Mesenchymal stem cell (in vitro differentiated cells and primary cell): ENCODE data around the gene OR13C3.

ENCODE experiments used
- DNase-seq: peaks from one replicate; pipeline ENCODE4 v3.0.0-alpha.2; 2013
- H2AFZ ChIP-seq: one replicate; pipeline ENCODE4 v1.6.1; 2013; ENCODE audit warnings: low read depth, mild to moderate bottlenecking, control low read depth, inconsistent platforms, low read length, moderate library complexity
- H2AK5ac ChIP-seq: 2 replicates; pipeline ENCODE4 v1.6.1; 2013; ENCODE audit warnings: low read length, moderate library complexity, mild to moderate bottlenecking, inconsistent platforms; ENCODE audit not compliant: severe bottlenecking
- H2BK120ac ChIP-seq: one replicate; pipeline ENCODE4 v1.6.1; 2013; ENCODE audit warnings: low read depth, mild to moderate bottlenecking, inconsistent platforms, low read length, moderate library complexity
- H2BK12ac ChIP-seq, 2 experiments: one replicate each; pipeline ENCODE4 v1.6.1; 2013; ENCODE audit warnings: inconsistent platforms in 2 of 2, low read length in 2 of 2, mild to moderate bottlenecking in 2 of 2, moderate library complexity in 2 of 2, control low read depth in 1 of 2
- H2BK15ac ChIP-seq: one replicate; pipeline ENCODE4 v1.6.1; 2013; ENCODE audit warnings: mild to moderate bottlenecking, low read depth, inconsistent platforms; ENCODE audit not compliant: poor library complexity, severe bottlenecking
- H2BK5ac ChIP-seq: 2 replicates; pipeline ENCODE4 v1.6.1; 2013; ENCODE audit warnings: low read depth, mild to moderate bottlenecking, low read length, control low read depth, inconsistent platforms; ENCODE audit not compliant: poor library complexity, severe bottlenecking
- H3K14ac ChIP-seq, 2 experiments: one replicate each; pipeline ENCODE4 v1.6.1; 2013; ENCODE audit warnings: inconsistent platforms in 2 of 2, low read length in 2 of 2, control low read depth in 1 of 2, mild to moderate bottlenecking in 1 of 2, moderate library complexity in 1 of 2
- H3K18ac ChIP-seq, 2 experiments: one replicate each; pipeline ENCODE4 v1.6.1; 2013; ENCODE audit warnings: inconsistent platforms in 2 of 2, low read length in 2 of 2, control low read depth in 1 of 2, low read depth in 1 of 2, mild to moderate bottlenecking in 1 of 2
- H3K23ac ChIP-seq, 2 experiments: one replicate each; pipeline ENCODE4 v1.6.1; 2013; ENCODE audit warnings: inconsistent platforms in 2 of 2, low read length in 2 of 2, mild to moderate bottlenecking in 2 of 2, moderate library complexity in 2 of 2, control low read depth in 1 of 2
- H3K27ac ChIP-seq: 2 replicates; pipeline ENCODE4 v1.5.1; 2013; ENCODE audit warnings: mild to moderate bottlenecking, moderate library complexity, low read length, control low read depth, inconsistent platforms; ENCODE audit not compliant: poor library complexity, severe bottlenecking
- H3K27me3 ChIP-seq, 2 experiments: 2 replicates each; pipeline versions ENCODE4 v1.6.1 to v1.7.0; 2013; ENCODE audit warnings: low read length in 2 of 2, mild to moderate bottlenecking in 2 of 2, moderate library complexity in 2 of 2, control low read depth in 1 of 2, inconsistent platforms in 1 of 2; ENCODE audit not compliant: control insufficient read depth in 1 of 2, insufficient read depth in 1 of 2
- H3K36me3 ChIP-seq, 2 experiments: 2 replicates each; pipeline versions ENCODE4 v1.6.1 to v1.7.0; 2013; ENCODE audit warnings: low read length in 2 of 2, control low read depth in 1 of 2, inconsistent platforms in 1 of 2, low read depth in 1 of 2, mild to moderate bottlenecking in 1 of 2; ENCODE audit not compliant: insufficient read depth in 2 of 2, control insufficient read depth in 1 of 2
- H3K4ac ChIP-seq, 2 experiments: one replicate each; pipeline ENCODE4 v1.6.1; 2013; ENCODE audit warnings: inconsistent platforms in 2 of 2, low read length in 2 of 2, mild to moderate bottlenecking in 2 of 2, moderate library complexity in 2 of 2, control low read depth in 1 of 2, low read depth in 1 of 2
- H3K4me1 ChIP-seq: 2 replicates; pipeline ENCODE4 v1.6.1; 2013; ENCODE audit warnings: low read depth, low read length, control low read depth; ENCODE audit not compliant: control insufficient read depth, insufficient read depth
- H3K4me2 ChIP-seq: 2 replicates; pipeline ENCODE4 v1.6.1; 2013; ENCODE audit warnings: low read length, mild to moderate bottlenecking, inconsistent platforms; ENCODE audit not compliant: poor library complexity, severe bottlenecking
- H3K4me3 ChIP-seq, 2 experiments: 2 replicates each; pipeline versions ENCODE4 v1.5.1 to v1.7.0; 2013; ENCODE audit warnings: low read length in 2 of 2, mild to moderate bottlenecking in 2 of 2, control low read depth in 1 of 2, low read depth in 1 of 2; ENCODE audit not compliant: insufficient read depth in 1 of 2
- H3K79me1 ChIP-seq: replicated peaks from 2 replicates; pipeline ENCODE4 v1.6.1; 2013; ENCODE audit warnings: mild to moderate bottlenecking, control low read depth, low read length, inconsistent platforms; ENCODE audit not compliant: poor library complexity, severe bottlenecking
- H3K9ac ChIP-seq: 2 replicates; pipeline ENCODE4 v1.7.0; 2013; ENCODE audit warnings: mild to moderate bottlenecking, low read length, moderate library complexity
- H3K9me3 ChIP-seq: 2 replicates; pipeline ENCODE4 v1.7.0; 2013; ENCODE audit warnings: mild to moderate bottlenecking, low read length; ENCODE audit not compliant: control insufficient read depth
- H4K8ac ChIP-seq: one replicate; pipeline ENCODE4 v1.6.1; 2013; ENCODE audit warnings: inconsistent platforms, mild to moderate bottlenecking, low read length, moderate library complexity
- H4K91ac ChIP-seq: one replicate; pipeline ENCODE4 v1.6.1; 2013; ENCODE audit warnings: mild to moderate bottlenecking, low read length, inconsistent platforms
- WGBS: methylation state at CpG from one replicate; pipeline ENCODE4 v1.1.7; 2013; ENCODE audit warnings: mixed read lengths; 5-methylcytosine and 5-hydroxymethylcytosine counted together

Gene OR13C3

DNA sequence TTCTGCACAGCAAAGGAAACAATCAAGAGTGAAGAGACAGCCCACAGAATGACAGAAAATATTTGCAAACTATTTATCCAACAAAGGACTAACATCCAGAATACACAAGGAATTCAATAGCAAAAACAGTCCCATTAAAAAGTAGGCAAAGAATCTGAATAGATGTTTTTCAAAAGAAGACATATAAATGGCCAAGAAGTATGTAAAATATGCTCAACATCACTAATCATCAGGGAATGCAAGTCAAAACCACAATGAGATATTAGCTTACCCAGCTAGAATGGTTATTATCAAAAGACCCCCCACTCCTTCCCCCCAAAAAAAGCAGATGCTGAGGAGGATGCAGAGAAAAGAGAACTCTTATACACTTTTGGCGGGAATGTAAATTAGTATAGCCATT is 18.9 kb upstream of the OR13C3 start:
- Histone ChIP-seq H3K79me1 (no peaks in the 10 kb centered on the region), H3K27ac (no peak overlapping the region), H2AFZ (no peak overlapping the region), H4K8ac (no peak overlapping the region), H3K4me1 (no peaks in the 10 kb centered on the region), H3K27me3 (no peaks in the 10 kb centered on the region), H2BK120ac (no peak overlapping the region), H2AK5ac (no peak overlapping the region), H3K36me3 (no peaks in the 10 kb centered on the region), H3K23ac (no peak overlapping the region), H2BK15ac (no peak overlapping the region), H2BK5ac (no peak overlapping the region), H3K4me3 (no peak overlapping the region), H3K14ac (no peak overlapping the region), H3K9ac (no peak overlapping the region), H3K18ac (no peak overlapping the region), H4K91ac (no peak overlapping the region), H3K4me2 (no peak overlapping the region), H3K4ac (no peak overlapping the region), H3K9me3 (peaks cover 4% of the 10 kb centered on the region), H2BK12ac (no peak overlapping the region)
- DNase-seq: no peak
- no CpG with 5 or more reads among the region's 1 CpG for WGBS

DNA sequence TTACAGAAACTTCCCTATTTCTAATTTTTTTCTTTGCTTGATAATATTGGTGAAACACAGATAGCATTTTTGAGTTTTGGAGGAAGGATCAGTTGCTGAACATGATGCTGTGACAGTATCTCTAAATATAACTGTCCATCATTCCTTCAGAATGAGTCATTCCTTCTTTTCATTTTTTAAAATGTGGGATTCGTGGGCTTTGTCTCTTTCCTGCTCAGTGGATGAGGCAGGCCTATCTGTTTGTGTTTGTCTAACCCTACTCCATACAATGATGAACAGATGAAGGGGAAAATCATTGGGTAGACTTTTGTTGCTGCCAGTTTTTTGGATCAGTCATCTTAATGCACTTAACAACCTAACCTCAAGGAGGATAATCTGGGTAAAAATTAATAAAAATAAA is 16.6 kb upstream of the OR13C3 start:
- Histone ChIP-seq H3K23ac (no peak overlapping the region), H3K9me3 (no peaks in the 10 kb centered on the region), H3K4me2 (no peak overlapping the region), H3K27me3 (no peaks in the 10 kb centered on the region), H2BK5ac (no peak overlapping the region), H3K4ac (no peak overlapping the region), H3K4me3 (no peak overlapping the region), H3K18ac (no peak overlapping the region), H2AFZ (no peak overlapping the region), H3K36me3 (no peaks in the 10 kb centered on the region), H3K9ac (no peak overlapping the region), H2BK12ac (no peak overlapping the region), H3K27ac (no peak overlapping the region), H4K91ac (no peak overlapping the region), H4K8ac (no peak overlapping the region), H3K79me1 (no peaks in the 10 kb centered on the region), H3K4me1 (no peaks in the 10 kb centered on the region), H3K14ac (no peak overlapping the region), H2BK120ac (no peak overlapping the region), H2BK15ac (no peak overlapping the region), H2AK5ac (no peak overlapping the region)
- DNase-seq: no peak
- no CpG with 5 or more reads among the region's 1 CpG for WGBS

DNA sequence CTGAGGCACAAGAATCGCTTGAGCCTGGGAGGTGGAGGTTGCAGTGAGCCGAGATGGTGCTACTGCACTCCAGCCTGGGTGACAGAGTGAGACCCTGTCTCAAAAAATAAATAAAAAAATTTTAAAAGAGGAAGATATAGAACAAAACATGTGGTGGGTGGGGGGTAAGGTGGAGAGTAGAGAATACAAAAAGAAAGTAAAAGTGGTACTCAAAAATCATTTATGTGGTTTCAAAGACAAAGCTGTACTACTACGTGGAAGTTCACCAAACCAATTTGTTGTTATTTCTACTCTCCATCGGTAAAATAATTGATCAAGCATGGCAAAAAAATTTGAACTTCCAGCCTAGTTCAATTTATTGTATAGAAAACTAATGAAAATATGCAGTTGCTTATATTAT is 8.0 kb upstream of the OR13C3 start:
- 86% methylated on average over 3 of the region's 4 CpGs for WGBS
- no peak overlapping the region for H4K8ac ChIP-seq
- H3K9me3 ChIP-seq: no peaks in the 10 kb centered on the region
- no peak overlapping the region for H2AFZ ChIP-seq
- no peaks in the 10 kb centered on the region for H3K27me3 ChIP-seq
- no peak overlapping the region for H3K14ac ChIP-seq
- H4K91ac ChIP-seq: no peak overlapping the region
- H2BK12ac ChIP-seq: no peak overlapping the region
- H3K4ac ChIP-seq: no peak overlapping the region
- no peak overlapping the region for H3K4me2 ChIP-seq
- H2BK15ac ChIP-seq: no peak overlapping the region
- no peaks in the 10 kb centered on the region for H3K4me1 ChIP-seq
- no peak for DNase-seq
- H3K79me1 ChIP-seq: no peaks in the 10 kb centered on the region
- H2BK120ac ChIP-seq: no peak overlapping the region
- H2BK5ac ChIP-seq: no peak overlapping the region
- H3K9ac ChIP-seq: no peak overlapping the region
- H3K23ac ChIP-seq: no peak overlapping the region
- no peak overlapping the region for H2AK5ac ChIP-seq
- no peaks in the 10 kb centered on the region for H3K36me3 ChIP-seq
- H3K27ac ChIP-seq: no peak overlapping the region
- no peak overlapping the region for H3K18ac ChIP-seq
- no peak overlapping the region for H3K4me3 ChIP-seq

DNA sequence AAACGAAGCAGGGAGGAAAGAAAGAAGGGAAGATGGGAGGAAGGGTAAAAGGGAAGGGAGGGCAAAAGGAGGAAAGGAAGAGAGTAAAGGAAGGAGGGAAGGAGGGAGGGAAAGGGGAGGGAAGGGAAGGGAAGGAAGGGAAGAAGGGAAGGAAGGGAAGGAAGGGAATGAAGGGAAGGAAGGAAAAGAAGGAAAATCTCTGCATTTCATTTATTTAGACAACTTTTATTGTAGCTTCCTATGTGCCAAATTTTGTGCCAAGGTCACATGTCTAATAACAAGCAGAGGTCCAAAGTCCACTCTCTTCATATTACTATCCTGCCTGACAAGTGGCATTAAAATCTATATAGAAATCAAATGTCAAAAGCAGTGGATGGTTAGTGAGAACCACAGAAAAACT is 2.6 kb upstream of the OR13C3 start:
- Histone ChIP-seq H2BK120ac (no peak overlapping the region), H3K79me1 (no peaks in the 10 kb centered on the region), H3K18ac (no peak overlapping the region), H3K4me3 (no peak overlapping the region), H2AK5ac (no peak overlapping the region), H2BK15ac (no peak overlapping the region), H3K4me2 (no peak overlapping the region), H3K4me1 (no peaks in the 10 kb centered on the region), H4K91ac (no peak overlapping the region), H2AFZ (no peak overlapping the region), H3K14ac (no peak overlapping the region), H3K23ac (no peak overlapping the region), H4K8ac (no peak overlapping the region), H3K9me3 (no peaks in the 10 kb centered on the region), H2BK5ac (no peak overlapping the region), H3K27ac (no peak overlapping the region), H3K9ac (no peak overlapping the region), H3K4ac (no peak overlapping the region), H2BK12ac (no peak overlapping the region), H3K27me3 (no peaks in the 10 kb centered on the region), H3K36me3 (no peaks in the 10 kb centered on the region)
- 24% methylated on average over 1 of the region's 1 CpG for WGBS
- DNase-seq: no peak
